Measurements from ENCODE around the gene AGPAT2. TPM values are rescaled to one million over a fixed set of nuclear protein-coding genes. Genes with fewer than 3 reads are reported as not detected.

The AGPAT2 gene
- 100 to 1,000 TPM; 154 TPM for total RNA-seq
- long read RNA-seq, transcript AGPAT2-202 (6 exons, 1,512 nt) = major isoform, 378 of 419 reads
- long read RNA-seq, transcript AGPAT2-201 (5 exons, 1,391 nt) = minor isoform, 21 of 419 reads
- long read RNA-seq, partial matches to known transcripts = 1 of 419 reads
- long read RNA-seq, other reads (novel, unspliced or antisense) = 19 of 419 reads

DNA sequence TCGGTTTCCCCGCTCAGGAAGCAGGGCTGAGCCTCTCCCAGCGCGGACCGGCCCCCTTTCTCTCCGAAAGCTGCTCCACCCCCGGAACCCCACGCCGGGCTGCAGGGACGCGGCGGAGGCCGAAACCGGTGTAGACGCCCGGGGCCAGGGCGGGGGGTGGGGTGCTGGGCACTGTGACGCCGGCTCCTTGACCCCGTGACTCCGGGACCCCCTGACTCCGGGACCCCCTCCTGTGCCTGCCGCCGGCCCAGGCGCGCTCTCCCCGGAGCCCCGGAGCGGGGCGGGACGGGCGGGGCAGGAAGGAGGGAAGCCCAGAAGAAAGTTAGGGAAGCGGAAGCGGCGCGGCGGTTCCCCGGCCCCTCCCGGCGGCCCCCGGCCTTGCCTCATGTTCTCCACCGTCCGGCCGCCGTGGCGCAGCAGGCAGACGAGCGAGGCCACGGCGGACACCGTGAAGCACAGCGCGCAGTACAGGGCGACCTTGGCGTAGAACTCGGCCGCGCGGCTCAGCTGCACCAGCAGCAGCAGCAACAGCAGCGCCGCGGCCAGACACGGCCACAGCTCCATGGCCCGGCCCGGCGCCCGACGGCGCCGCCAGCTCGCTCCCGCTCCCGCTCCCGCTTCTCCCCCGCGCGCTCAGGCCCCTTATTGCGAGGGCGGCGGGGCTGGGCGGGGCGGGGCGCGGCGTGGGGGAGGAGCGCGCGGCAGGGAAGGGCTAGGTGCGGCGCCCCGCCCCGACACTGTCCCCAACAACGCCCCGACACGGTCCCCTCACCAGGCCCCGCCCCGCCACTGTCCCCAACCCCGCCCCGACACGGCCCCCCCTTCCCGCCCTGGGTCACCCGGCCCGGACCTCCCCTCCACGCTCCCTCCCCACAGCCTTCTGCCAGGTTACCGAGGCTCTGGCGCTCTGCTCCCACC is at the start of gene AGPAT2:
Gene AGPAT2, minus strand, starts transcription at position 664 of the 918 bp plus-strand sequence. Its CDS starts 100 bp downstream, at position 564.
- intact Hi-C loops (cut with DNase I) = no loop called here
- ATAC-seq (peak; percentile 73 to 84), DNase-seq (peak; percentile 85)

DNA sequence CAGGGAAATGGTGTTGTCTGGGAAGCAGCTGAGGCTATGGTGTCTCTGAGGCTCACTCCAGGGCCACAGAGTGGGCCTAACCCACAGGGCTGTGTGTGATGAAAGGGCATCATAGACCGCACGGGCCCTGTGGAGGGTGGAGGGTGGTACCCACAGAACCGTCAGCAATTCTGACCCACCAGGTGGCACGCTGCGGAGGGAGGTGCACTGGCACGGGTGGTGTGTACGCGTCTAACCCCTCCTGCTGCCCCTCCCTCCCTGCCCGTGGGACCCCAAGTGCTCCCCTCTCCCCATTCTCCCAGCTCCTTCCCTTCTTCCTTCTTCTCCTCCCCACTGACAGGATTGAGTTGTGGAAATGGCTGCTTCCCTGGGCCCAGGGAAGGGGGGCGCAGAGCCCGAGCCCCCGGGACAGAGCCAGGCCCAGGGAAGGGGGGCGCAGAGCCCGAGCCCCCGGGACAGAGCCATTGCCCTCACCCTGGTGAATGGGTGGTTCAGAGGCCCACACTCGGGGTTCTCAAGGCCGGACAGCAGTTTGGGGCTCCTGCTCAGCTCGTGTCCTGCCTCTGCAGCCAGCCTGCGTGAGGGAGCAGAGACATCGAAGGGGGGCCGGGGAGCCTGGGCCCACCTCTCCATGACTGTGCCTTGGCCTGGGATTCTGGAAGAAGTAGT is 48.7 kb upstream of the AGPAT2 start:
- no peak for ATAC-seq
- peak; percentile 9 for DNase-seq
- intact Hi-C loops (cut with DNase I) = no loop called here

DNA sequence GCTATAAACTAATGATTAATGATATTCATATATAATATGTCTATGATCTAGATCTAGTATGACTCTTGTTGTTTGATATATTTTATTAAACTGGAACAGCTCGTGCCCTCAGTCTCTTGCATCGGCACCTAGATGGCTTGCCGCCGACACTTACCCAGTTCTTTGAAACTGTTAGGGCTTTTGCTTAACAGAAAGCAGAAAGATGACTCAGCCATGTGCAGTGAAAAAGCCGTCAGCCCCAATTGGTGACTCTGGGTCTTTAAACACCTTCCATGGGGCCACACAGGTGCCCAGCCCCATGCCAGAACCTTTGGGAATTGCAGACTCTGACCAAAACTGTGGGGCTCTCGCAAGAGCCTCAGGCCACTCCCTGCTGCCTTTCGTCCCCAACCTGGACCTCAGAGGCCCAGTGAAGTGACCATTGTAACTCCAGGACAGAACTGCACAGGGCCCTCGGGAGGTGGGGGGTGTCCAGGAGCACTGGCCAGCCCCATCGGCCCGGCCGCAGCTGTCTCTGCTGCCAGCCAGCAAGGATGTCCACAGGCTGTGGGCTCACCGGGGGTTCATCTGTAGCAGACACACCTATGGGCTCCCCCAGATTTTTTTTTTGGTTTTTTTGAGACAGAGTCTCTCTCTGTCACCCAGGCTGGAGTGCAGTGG is 47.7 kb upstream of the AGPAT2 start:
- ATAC-seq (no peak), DNase-seq (no peak)
- intact Hi-C loops (cut with DNase I) = no loop called here

DNA sequence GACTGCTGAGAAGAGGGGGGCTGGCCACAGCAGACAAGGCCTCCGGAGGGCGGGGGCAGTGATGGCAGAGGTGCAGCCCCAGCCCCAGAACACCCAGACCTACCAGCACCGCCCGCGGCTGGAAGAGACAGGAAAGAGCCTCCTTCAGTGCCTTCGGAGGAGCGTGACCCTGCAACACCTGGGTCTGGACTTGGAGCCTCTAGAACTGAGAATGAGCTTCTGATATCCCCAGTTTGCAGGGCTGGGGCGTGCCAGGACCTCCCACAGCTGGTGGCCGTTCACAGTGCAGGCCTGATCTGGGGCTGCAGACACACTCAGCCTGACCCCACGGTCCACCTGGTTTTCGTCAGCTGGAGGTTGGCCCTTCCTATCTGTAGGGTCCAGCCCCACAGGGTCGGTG is 46.4 kb upstream of the AGPAT2 start:
- peak; percentile 14 for DNase-seq
- no peak for ATAC-seq
- intact Hi-C loops (cut with DNase I) = no loop called here

DNA sequence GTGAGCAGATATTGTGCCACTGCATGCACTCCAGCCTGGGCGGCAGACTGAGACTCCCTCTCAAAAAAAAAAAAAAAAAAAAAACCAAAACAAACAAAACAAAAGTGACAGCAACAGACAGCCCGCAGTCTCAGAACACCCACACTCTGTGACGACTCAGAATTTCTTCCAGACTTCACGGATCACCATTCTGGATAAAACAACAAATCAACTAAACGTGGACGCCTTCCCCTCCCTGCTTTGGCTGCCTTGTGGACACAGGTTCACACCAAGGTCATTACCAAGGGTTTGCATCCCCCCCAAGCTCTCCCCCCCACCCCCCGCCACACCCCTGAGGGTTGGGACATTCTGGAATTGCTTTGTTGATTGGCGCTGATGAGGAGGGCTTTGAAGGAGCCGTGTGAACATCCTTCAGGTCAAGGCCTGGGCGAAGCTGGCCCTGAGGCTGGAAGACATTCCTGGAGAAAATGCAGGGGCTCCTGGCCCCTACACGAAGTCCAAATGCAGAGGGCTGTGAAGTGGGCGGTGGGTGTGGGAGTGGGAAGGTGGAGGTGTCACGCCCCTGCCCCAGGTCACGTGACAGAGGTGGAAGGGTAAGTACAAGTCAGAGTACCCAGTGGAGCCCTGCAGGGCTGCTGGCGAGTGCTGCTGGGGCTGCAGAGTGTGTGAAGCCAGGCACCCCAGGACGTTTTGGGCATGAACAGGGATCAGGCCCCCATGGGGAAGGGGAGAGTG is 45.4 kb upstream of the AGPAT2 start:
- intact Hi-C loops (cut with DNase I) = no loop called here
- DNase-seq (no peak), ATAC-seq (no peak)

DNA sequence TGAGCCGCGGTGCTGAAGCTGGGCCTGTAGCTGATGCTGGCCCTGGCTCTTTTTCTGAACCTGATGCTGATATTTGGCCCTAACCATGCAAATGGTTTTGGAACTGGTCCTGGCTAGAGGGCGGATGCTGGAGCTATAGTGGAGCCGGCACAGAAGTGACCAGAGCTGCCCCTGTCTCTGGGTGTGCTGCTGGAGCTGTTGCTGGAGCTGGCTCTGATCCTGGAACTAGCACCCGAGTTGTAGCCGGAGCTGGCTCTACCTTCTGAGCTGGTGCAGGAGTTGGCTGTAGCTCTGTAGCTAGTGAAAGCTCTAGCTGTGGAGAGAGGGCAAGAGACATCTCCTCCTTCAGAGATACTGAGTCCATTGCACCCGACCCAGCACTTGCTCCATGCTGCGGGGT is 42.7 kb upstream of the AGPAT2 start:
- ATAC-seq (no peak), DNase-seq (no peak)
- intact Hi-C loops (cut with DNase I) = no loop called here

DNA sequence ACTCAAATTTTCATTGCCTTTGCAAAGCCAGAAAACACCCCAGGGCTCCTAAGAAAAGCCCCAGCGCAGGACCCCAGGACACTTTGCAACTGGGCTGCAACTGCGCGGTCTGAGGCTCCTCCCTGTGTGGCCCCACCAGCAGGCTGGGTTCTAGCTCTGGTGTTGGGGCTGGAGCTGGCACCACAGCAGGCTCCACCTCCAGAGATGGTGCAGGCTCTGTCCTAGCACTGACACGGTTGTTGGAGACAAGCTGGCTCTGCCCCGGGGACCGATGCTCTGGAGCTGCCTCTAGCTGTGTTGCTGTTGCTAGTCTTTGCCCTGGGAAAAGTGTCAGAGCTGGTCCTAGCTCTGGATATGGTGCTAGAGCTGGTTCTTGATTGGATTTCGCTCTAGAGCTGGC is 41.9 kb upstream of the AGPAT2 start:
- ATAC-seq (peak in 1 of 2 donors; percentile 6), DNase-seq (peak; percentile 30)
- intact Hi-C loops (cut with DNase I) = no loop called here

DNA sequence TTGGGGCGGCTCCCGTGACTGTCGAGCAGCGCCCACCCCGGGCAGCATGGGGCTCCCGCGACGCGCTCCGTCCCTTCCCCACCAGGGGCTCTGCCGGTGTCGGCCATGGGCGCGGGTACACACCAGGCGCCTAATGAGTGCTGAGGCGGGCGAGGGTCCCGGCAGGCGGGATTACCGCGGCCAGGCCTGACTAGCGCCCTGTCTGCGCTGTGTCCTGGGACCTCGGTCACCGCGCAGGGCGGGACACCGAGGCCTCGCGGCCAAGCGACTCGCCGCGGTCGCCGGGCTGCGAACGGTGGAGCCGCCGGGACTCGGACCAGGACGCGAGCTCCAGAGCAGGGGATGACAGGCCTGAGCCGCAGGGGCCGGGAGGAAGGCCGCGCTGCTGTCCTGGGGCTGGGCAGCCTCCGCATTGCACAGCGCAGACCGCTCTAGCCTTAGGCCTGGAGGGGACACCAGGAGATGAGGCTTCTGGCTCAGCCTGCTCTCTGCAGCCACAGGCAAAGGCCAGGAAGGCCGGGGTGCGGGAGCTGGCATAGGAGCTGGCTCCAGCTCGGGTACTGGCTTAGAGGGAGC is 41.4 kb upstream of the AGPAT2 start:
- intact Hi-C loops (cut with DNase I) = no loop called here
- ATAC-seq = peak; percentile 45 to 61
- DNase-seq = peak; percentile 48

DNA sequence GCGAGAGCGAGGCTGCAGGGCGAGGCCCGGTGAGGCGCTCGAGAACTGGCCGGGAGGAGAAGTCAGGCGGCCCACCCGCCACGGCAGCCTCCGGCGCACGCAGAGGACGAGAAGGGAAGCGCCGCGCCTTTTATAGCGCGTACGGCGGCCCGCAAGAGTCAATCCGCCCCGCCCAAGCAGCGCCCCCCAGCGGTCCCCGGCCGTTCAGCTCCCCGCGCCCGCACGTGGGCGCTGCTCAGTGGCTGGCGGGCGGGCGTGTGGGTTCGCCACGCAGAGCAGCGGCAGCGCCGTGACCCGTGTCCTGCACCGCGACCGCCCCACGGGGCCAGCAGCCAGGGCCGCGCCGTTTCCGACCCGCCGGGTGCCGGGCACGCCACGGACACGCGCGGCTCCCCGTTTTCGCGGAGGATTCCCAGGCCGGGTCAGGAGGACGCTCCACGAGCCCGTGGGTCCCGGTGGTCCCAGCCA is 40.9 kb upstream of the AGPAT2 start:
- DNase-seq = peak; percentile 93
- peak; percentile 87 to 89 for ATAC-seq
- intact Hi-C loops (cut with DNase I) = no loop called here

DNA sequence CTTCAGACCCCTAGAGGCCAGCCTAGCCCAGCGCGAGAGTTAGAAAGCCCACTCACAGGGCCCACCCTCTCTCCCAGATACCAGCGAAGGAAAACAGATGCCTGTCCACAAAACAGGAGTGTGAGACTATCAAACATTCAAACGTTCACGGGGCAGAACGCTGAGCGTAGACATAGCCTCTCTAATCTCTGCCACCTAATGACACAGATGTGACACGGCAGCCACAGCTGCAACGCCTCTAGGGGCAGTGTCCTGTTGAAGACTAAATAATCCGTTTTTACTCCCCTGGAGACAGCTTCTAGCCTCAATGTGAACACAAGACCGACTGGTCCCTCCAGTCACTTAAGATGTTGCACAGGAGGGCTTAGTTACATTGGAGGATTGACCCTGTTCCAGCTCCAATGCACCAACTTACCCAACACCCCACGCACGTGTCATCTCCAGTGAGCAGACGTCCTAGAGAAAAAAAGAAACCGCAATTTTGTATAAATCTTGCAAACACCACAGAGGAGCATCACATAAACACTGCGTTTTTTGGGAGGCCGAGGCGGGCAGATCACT is 39.5 kb upstream of the AGPAT2 start:
- ATAC-seq = no peak
- intact Hi-C loops (cut with DNase I) = no loop called here
- no peak for DNase-seq

DNA sequence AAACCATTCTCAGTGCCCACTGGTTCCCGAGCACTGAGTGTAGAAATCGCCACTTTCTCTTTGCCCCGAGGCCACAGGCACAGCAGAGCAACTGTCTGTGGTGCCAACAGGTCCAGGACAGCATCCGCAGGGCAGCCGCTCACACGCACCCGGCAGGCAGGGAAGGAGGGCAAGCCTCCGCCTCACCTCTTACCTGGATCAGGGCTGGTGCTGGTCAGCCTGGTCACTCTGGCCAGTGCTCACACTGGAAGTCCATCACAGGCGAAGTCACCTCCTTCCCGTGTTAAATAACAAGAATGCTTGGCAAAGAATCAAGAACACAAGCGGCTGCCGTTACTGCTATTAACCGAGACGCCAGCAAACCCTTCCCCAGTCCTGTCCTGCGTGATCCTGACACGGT is 38.9 kb upstream of the AGPAT2 start:
- ATAC-seq = no peak
- intact Hi-C loops (cut with DNase I) = no loop called here

DNA sequence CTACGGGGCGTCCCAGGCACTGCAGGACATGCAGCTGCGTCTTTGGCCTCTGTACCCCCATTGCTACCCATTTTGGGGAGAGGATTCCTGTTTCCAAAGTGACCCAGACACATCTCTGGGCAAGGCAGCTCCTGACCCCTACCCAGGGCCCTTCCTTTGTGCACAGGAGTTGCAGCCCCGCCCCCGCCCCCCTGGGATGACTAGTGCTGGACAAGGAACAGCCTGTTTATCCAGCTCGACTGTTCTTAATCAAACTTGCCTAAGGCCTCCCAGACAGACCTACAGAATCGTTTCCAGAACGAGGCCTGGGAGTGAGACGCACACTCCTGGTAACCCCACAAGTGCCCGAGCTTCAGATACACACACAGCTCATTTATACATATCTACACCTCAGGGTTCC is 38.4 kb upstream of the AGPAT2 start:
- ATAC-seq (no peak), DNase-seq (no peak)
- intact Hi-C loops (cut with DNase I) = no loop called here

More for the DNA sequence above, 38.9 kb upstream of the AGPAT2 start:
- DNase-seq = no peak

DNA sequence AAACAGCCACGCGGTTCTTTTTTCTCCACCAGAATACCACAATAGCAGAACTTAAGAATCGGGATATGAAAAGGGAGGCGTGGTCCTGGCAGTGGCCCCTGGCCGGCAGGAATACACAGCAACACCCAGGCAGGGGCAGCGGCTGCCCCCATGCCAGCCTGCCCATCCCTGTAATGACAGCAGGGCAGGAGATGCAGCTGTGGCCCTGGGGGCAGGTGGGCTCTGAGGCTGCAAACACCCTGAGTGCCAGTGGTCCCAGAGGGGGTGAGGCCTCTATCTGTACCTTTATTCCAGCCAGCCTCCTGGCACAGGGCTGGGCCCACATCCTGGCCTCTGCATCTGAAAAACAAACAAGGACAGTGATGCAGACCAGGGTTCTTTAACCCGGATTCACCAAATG is 37.5 kb upstream of the AGPAT2 start:
- ATAC-seq = no peak
- intact Hi-C loops (cut with DNase I) = loop anchor here in 1 of 2 donors (5.0 kb wide), 1 partner anchor 47 kb away; no protein-coding TSS in a partner anchor
- DNase-seq = no peak

DNA sequence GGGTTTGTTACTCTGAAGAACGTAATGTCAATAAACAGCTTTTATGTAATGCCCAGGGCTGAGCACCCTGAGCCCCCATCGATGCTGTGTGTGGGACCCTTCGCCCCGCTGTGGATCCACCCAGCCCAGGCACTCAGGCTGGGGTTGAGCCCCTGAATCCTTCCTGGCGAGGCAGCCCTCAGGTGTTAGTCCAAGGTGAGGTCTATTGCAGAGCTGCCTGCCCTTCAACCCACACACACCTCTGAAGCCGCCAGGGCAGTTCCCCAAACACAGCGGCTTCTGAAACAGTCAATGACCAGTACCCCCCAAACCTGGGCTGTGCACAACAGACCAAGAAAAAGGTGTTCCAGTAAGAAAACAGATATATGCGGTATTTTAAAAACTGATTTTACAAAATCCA is 36.7 kb upstream of the AGPAT2 start:
- DNase-seq (no peak), ATAC-seq (no peak)
- intact Hi-C loops (cut with DNase I) = loop anchor here in 1 of 2 donors (5.0 kb wide), 1 partner anchor 47 kb away; no protein-coding TSS in a partner anchor

DNA sequence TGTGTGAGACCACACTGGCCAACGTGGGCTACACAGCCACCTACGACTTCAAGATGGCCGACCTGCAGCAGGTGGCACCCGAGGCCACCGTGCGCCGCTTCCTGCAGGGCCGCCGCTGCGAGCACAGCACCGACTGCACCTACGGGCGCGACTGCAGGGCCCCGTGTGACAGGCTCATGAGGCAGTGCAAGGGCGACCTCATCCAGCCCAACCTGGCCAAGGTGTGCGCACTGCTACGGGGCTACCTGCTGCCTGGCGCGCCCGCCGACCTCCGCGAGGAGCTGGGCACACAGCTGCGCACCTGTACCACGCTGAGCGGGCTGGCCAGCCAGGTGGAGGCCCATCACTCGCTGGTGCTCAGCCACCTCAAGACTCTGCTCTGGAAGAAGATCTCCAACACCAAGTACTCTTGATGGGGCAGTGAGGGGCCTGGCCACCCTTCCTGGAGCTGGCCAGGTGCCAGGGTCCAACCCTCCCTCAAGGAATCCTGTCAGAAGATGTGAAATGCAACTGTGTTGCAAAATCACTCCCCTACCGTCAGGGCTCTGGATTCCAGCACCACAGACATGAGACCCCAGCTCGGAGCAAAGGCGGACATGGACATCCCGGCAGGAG is 36.2 kb upstream of the AGPAT2 start:
- no peak for DNase-seq
- intact Hi-C loops (cut with DNase I) = loop anchor here in 1 of 2 donors (5.0 kb wide), 1 partner anchor 46 kb away; no protein-coding TSS in a partner anchor
- ATAC-seq = no peak

DNA sequence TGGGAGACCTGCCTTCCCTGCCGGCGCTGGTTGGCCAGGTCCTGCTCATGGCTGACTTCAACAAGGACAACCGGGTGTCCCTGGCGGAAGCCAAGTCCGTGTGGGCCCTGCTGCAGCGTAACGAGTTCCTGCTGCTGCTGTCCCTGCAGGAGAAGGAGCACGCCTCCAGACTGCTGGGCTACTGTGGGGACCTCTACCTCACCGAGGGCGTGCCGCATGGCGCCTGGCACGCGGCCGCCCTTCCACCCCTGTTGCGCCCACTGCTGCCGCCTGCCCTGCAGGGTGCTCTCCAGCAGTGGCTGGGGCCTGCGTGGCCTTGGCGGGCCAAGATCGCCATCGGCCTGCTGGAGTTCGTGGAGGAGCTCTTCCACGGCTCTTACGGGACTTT is 35.7 kb upstream of the AGPAT2 start:
- DNase-seq = no peak
- intact Hi-C loops (cut with DNase I) = loop anchor here in 1 of 2 donors (5.0 kb wide), 1 partner anchor 46 kb away; no protein-coding TSS in a partner anchor

More for the DNA sequence above, 35.7 kb upstream of the AGPAT2 start:
- no peak for ATAC-seq

All from left cardiac atrium (tissue), 4 donors.